GM18873 (cell line): ENCODE measurements around the gene GRM5.
"Not testable (repeated sequence)": the region's sequence is repeated elsewhere in the genome, so short reads cannot be mapped to it uniquely, and the experiment has no call there.

Experiments used
- ATAC-seq: cut with Tn5 transposase; IDR thresholded peaks from one replicate; pipeline ENCODE4 v1.9.1; 2021; ENCODE audit warnings: mild to moderate bottlenecking, moderate library complexity, moderate number of reproducible peaks; ENCODE audit not compliant: unreplicated experiment, low FRiP score

Gene GRM5

DNA sequence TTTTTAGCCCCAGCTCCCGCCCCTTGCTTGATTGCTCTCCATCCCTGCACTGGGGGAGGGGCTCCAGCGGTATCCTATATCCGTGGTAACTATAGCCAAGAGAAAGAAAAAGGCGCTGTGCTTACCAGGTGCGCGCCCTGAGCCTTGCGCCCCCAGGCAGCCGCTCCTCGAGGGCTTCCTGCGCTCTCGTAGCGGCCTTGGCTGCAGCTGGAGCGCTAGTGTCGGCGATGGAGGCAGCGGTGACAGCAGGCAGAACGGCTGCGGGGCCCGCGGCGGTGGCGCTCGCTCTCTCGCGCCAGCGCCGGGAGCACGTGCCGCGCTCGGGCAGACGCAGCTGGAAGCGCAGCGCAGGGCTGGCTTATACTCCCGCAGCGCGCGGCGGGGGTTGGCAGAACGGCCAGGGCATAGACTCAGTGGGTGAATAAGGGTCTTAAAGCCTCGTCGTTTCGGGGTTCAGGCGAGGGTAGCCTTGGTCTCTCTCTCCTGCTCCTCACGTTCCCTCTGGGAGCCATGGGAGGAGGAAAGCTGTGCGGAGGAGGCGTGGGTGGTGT, at the start of gene GRM5:
Gene GRM5 (minus strand): TSS at position 332 of the 551 bp plus-strand sequence. CDS start 18,110 bp downstream, outside the sequence.
- ATAC-seq, result not testable (repeated sequence)

DNA sequence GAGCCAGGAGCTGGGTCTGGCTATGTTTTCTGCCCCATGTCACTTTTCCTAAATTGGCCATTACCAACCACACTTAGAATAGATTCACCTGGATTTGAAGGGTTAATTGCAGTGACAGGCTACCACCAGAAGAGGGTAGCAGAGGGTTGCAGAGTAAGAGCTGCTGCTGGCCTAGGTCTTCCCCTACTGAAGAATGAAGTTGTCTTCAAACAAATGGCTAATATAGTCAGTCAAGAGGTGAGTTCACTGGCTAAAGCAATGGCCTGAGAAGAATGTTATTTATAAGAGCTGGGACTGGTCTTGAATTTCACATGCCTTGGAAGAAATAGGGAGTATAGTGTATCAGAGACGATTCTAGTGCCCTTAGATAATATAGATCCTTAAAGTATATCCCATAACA, 32.2 kb upstream of the GRM5 start:
- peak; percentile 73 for ATAC-seq

DNA sequence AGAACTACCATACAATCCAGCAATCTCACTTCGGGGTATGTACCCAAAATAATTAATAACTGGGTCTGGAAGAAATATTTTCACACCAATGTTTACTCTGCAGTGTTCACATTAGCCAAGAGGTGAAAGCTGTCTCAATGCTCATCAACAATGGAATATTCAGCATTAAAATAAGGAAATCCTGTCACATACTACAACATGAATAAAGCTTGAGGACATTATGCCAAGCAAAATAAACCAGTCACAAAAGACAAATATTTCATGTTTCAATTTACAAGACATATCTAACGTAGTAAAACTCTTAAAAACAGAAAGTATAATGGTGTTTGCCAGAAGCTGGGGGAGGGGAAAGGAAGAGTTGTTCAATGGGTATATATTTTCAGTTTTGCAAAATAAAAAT, 28.0 kb upstream of the GRM5 start:
- ATAC-seq, result not testable (repeated sequence)

DNA sequence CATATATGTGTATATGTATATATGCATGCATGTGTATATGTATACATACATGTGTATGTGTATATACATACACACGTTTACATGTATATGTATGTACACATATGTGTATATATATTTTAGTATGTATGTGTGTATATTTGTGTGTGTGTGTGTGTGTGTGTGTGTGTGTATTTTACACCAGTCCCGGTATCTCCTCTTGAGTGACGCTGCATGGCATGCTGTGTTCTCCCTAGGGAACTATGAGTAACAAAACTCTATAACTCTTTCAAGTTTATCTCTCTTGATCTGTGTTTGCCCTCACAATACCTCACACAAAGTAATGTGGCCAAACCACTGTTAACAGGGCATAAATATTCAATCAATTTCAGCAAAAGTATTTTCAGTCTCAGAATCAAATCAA, 19.2 kb upstream of the GRM5 start:
- ATAC-seq, result not testable (repeated sequence)

DNA sequence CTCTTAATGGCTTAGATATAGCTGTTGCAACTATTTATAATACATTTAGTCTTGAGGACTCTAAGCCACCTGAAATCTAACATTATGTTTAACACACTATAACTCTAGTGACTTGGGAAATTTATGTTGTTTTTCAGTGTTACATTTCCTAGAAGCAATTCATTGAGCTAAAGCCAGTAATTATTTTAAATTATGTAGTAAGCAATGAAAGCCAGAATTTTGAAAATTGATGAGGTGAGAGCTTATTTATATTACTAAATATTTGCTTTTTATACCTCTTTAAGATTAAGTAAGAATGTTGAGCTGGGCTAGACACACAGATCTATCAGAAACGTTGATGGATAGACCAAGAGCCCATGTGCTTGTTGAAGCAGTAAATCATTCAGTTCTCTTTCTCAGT, 5.1 kb upstream of the GRM5 start:
- ATAC-seq, result not testable (repeated sequence)

DNA sequence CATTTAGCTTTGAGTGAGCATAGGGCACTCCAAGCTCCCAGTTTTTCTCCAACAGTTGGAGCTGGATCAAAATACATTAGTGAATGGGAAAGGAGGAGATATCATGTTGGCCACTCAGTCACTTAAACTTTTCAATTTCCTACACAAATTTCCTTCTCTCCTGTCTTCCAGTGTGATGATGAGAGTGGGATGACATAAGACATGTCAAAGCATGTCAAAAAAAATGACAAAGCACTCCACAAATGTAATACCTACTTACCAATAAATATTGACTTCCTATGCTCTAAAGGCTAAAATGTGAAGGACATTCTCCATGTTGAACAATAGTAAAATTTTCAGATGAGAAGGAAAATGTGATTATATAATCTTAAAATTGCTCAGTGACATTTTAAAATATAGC, 1.5 kb upstream of the GRM5 start:
- ATAC-seq, result no peak

DNA sequence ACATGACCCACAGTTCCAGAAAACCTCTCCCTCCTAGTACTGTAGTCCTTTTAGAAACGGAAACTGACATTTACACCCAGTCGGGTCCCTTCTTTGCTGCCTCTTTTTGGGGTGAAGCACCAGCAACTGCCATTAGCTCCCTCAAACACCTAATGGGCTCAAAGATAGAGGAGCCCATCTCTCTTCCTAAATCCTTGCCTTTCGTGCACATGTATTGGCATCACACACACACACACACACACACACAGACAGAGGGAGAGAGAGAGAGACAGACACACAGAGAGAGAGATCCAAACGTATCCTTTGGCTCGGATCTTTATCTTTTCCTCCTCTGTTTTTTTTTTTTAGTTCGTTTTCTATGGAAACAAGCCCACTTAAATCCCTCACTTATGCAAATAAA, 716 bp downstream of the GRM5 start:
- no peak for ATAC-seq

DNA sequence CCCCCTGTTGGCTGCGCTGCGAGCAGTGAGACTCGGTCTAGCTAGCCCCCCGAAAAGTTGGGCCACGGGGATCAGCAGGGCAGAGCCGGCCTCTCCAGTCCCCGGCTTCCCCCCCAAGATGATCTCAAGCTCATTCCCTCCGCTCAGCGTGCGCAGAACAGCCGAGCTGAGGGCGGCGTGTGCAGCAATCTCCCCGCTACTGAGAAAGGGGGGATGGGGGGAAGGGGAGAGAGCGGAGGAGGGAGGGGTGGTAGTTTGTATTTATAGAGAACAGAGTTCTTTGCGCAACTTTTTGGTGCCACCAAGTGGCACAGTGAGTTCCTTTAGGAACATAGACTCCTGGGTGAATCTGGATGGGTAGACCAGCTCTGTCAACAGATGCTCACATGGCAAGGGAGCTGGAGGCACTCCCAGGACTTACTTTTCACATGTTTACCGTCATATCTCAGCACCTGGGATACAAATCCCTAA, 2.3 kb downstream of the GRM5 start:
- ATAC-seq, result not testable (repeated sequence)

DNA sequence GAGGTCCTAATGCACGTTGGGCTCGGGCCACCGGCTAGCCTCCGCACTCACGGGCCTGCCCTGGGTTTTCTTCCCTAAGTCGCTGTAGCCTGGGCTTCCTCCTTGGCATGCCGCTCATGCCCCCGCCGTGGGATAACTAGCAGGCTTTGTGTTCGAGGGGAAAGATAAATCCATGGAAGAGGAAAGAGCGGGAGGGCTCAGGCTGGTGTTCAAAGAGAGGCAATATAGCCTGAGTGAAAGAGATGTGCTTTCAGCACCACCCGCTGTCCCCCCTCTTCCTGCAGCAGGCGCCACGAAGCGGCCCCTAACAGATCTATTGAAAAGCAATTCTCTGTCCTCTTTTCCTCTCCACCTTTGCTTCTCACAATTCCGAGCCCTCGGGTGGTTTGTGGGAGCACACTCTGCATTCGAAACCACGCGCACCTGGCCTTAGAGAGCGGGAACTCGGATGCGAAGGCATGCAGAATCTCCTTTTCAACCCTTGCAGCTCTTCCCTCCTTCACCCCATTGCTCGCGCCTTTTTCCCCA, 2.9 kb downstream of the GRM5 start:
- not testable (repeated sequence) for ATAC-seq

DNA sequence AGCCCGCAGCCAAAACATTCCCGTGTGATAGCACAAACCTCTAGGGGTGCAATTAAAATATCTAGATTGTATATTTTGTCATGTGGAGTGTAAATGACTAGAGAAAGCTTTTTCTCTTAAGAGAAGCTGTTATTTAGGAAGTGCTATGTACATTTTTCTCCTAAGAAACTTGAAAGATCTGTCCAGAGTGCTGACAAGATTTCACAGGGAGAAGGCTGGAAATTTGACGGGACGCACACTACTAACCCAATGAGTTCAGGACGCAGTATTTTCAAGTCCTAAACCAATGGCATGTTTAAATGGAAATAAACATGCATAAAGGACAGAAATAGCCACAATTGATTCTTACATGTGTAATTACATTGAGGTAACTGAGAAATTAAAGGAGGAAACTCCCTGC, 3.9 kb downstream of the GRM5 start:
- not testable (repeated sequence) for ATAC-seq

DNA sequence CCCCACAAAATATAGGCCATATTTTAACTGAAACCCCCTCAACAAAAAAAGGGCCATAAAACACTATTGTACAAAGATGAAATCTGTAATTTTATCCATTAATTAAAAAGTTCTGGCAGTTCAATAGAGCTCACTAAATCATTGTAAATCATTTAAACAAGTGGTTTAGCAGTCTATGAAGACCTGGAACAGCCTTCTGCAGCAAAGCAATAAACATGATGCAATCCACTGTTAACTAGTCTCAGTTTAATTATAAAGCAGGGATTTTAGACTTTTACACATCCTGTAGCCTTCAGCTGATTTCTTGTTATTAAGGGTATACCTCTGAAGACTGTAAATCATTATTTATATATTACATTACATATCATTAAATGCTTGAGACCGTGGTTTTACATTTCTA, 8.4 kb downstream of the GRM5 start:
- ATAC-seq, result not testable (repeated sequence)

DNA sequence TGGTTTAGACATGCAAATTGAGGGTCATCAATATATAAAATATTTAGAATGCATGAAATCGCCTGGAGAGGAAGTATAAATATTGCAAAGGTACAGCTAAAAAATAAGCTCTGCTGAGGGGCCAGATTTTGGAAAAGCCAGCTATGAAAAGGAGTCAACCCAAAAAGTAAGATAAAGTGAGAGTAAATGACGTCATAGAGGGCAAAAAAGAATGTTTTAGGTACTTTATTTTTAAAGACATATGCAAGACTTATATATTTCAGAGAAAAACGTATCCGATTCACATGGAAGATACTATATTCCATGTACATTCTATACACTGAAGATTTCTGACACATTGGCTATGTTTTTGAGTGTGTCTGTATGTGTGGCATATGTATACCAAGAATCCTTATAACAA, 13.6 kb downstream of the GRM5 start:
- no peak for ATAC-seq

DNA sequence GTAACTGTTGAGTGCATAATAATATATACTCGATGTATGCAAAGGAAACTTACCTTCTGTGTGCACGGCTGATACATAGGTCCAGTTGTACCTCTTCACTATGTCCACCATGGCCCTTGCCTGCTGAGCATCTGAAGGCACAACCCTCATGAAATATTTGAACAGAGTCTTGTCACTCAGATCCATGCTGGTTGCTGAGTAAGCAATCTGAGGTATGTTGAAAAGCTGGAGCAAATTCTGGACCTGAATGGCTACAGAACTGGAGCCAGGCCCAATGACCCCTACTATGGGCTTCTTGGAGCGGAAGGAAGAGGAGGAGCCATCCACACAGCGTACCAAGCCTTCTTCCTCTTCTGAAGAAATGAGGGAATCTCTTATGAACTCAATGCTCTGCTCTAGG, 18.6 kb downstream of the GRM5 start:
- ATAC-seq, result not testable (repeated sequence)

DNA sequence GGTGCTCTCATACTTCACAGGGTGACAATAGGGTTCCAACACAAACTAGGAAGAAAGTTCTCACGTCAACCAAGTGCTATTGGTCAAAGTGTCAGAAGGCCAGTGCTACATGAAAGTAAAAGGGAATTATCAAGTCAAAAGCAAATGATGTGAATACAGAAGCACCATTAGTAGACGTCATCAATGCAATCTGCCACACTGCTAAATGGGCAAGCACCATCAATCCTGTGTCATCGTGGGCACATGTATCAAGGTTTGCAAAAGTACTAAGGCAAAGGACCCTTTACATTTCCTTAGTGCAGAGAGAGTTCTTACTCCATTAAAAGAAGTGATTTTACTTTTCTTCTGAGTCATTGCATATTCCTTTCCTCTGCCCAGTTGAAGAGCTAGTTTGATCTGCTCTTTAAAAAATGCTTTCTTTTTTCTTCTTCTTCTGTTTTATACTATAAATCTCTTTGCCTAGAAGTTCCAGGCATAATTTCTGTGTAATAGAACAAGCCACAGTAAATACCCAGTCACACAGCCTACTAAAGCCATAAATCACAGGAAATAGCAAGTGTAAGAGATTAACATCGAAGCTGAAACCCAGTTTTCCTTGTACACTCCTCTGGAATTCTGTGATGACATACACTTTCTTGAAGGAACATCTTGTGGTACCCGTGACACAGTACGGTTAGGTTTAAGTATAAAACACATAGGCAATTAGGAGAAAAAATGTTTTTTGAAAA, 21.8 kb downstream of the GRM5 start:
- not testable (repeated sequence) for ATAC-seq

DNA sequence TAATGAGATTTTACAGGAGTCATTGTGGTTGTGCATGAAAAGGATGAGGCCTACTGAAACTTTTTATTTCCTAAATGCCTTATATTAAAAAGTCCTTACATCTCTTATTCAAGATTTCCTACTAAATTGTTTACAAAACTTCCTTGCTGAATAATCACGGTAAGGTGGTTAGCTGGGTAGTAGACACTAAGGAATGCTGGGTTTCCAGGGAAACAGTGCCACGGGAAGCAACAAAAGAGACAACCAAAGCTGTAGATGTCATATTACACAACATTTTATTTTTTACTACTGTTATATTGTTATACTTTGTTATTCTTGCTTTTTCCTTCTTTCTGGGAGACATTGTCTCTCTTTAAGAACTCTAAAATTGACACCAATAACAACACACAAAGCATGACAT, 36.1 kb downstream of the GRM5 start:
- not testable (repeated sequence) for ATAC-seq

DNA sequence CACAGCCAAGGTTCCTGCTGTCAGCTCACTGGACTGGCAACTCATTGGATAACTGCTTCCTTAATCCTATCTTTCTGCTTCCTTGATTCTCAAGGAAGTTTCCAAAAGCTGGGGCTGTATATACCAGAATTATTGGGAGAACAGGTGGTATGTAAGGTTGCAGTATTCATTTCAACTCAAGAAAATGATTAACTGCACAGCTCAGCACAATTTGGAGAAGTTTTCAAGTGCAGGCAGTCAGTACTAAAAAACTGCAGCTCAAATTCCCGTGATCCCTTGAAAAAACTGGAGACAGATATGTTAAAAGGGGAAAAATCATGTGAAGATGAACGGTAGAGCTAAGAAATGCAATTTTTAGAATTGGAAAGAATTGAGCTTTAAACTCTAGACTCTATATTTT, 44.4 kb downstream of the GRM5 start:
- ATAC-seq, result no peak

DNA sequence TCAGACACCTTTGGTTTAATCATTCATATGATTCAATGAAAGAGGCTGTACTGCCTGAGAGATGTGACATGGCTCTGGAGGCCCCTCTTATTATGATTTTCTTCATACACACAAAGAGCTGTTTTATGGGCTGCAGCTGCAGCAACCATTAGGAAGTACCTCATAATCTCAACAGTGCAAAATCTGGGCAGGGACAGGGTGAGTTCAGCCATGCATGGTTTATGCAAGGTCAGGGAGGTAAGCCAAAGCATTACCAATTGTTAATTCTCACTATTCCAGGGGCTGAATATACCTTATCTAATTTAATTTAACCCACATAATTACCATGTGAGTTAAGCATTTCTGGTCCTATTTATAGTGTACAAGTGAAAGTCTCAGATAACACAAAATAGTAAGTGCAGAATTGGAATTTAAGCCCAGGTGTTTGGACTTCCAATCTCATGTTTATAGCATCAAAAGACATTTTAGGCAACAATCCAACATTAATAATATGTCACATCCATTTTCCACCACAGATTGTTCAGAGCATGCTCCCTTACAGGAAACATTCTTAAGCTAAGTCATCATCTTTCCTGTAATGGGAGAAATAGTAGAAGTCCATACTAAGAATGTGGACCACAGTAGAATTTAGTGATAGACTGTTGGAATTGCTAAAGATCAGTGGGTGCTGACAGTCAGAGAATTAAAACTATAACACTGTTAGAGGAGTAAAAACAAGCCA, 45.8 kb downstream of the GRM5 start:
- not testable (repeated sequence) for ATAC-seq

DNA sequence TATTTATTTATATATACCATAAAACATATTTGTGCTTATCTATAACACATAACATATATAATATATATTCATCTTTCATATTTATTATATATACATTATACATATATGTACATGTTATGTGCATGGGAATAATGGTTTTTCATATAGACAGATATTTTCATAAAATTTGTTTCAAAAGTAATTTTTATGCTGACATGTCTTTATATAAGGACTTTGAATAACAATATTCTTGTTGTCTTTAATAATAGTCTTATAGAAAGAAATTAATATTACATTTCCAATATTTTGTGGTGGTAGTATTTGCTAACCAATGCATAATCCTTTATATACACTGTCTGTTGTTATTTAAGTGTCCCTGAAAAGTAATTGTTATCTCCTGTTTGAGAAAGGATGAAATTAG, 49.6 kb downstream of the GRM5 start:
- no peak for ATAC-seq

DNA sequence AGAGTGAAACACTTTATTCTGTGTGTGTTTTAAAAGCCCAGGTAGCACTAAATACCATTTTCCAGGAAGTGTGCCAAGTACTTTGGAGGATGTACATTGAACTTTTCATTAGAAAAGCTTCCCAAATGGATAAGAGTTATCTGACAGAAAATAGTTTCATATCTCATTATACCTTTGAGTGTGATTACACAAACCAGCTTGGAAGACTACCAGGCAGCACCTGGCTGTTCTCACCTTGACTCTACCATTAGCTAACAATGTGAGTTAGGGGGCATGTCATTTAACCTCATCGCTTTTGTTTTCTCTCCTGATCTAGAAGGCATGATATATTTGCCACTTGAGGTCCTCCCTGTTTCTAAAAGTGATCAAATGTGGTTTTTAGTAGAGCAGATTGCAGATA, 50.2 kb downstream of the GRM5 start:
- ATAC-seq, result no peak

DNA sequence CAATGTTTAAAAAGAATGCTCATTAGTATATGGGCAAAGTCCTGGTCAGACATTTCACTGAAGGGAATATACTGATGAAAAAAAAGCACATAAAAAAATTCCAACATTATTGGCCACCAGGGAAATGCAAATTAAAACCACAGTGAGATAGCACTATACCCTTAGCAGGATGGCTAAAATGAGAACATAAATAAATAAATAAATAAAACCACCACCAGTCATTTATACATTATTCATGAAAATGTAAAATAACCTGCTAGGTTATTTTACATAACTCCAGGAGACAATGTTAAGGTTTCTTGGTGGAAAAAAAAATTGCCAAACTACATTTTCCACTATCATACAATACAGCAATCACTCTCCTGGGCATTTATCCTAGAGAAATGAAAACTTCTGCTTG, 64.9 kb downstream of the GRM5 start:
- ATAC-seq, result not testable (repeated sequence)

DNA sequence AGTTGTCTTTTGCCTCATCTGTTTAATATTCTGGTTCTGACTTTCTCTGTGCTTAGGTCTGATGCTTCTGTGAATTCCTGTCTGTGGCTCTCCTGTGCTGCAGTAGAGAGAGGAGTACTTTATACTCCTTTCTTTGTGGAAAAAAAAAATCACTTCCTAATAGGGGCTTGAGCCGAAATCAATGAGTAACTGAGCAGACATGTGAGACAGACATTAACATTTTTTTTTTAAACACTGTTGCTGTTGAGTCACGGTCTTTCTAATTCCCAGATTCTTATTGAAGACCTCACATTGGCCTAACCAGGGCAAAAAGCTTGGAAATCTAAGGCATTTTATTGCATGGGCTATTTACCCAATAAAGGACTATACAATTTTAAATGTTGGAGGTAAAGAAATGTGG, 86.1 kb downstream of the GRM5 start:
- ATAC-seq, result no peak
